Spinal cord (tissue), 10 donors: ENCODE measurements around the gene SCAND1. TPM values are rescaled to one million over a fixed set of nuclear protein-coding genes. Genes with fewer than 3 reads are reported as not detected.

Source experiments
- DNase-seq, 6 donors: peaks; one replicate each; pipeline versions ENCODE4 v3.0.0 to v3.0.0-alpha.2; 2013 to 2015; ENCODE audit warnings: low spot score in 6 of 6, low read depth in 4 of 6
- H3K27ac ChIP-seq: one replicate; pipeline ENCODE4 v1.5.1; 2013; ENCODE audit warnings: low read depth, low read length, control low read depth
- H3K27me3 ChIP-seq: one replicate; pipeline ENCODE4 v1.6.1; 2013; ENCODE audit warnings: low read length; ENCODE audit not compliant: control insufficient read depth, insufficient read depth
- H3K36me3 ChIP-seq: one replicate; pipeline ENCODE4 v1.6.1; 2013; ENCODE audit warnings: low read length; ENCODE audit not compliant: control insufficient read depth, insufficient read depth
- H3K4me1 ChIP-seq: one replicate; pipeline ENCODE4 v1.6.1; 2013; ENCODE audit warnings: low read length; ENCODE audit not compliant: control insufficient read depth, insufficient read depth
- H3K4me3 ChIP-seq: one replicate; pipeline ENCODE4 v1.5.1; 2013; ENCODE audit warnings: low read depth, low read length, control low read depth
- H3K9me3 ChIP-seq: one replicate; pipeline ENCODE4 v1.6.1; 2013; ENCODE audit warnings: low read length; ENCODE audit not compliant: control insufficient read depth, insufficient read depth
- WGBS: methylation state at CpG from one replicate; pipeline ENCODE4 v1.1.5; 2013; ENCODE audit warnings: missing lambda C conversion rate; ENCODE audit not compliant: insufficient coverage; 5-methylcytosine and 5-hydroxymethylcytosine counted together
- polyA plus RNA-seq, 2 donors: library from polyadenylated mRNA; unstranded; fragments of 120-200 nt; gene quantifications; one replicate each; pipeline ENCODE4 v1.2.1, GENCODE V29; 2013; ENCODE audit not compliant: insufficient read length in 2 of 2
- total RNA-seq, 2 donors: library from RNA; depleted of rRNA in 1 of 2; stranded (reverse); fragments of 120-200 nt in 1 of 2; fragments of >200 nt in 1 of 2; gene quantifications; one replicate each; pipeline versions ENCODE4 v1.2.3 to v1.2.4, GENCODE V29; 2013 to 2014
- donor health status: healthy.

The SCAND1 gene
- total and polyA plus RNA-seq, 4 donors = 22.3 to 80.6 (median 67.9) TPM

- no peak overlapping the region for H3K27ac ChIP-seq
- H3K4me1 ChIP-seq = no peaks in the 10 kb centered on the region
- H3K9me3 ChIP-seq = no peaks in the 10 kb centered on the region
- H3K36me3 ChIP-seq = peaks cover 22% of the 10 kb centered on the region
- no peaks in the 10 kb centered on the region for H3K27me3 ChIP-seq
- DNase-seq = peak in 1 of 6 donors; percentile 4
- no peak overlapping the region for H3K4me3 ChIP-seq
- WGBS = 43% methylated on average over 3 of the region's 4 CpGs
Measured at GRCh38 chr20:35912881-35913280, 41.4 kb downstream of the SCAND1 start.

- DNase-seq = no peak
- Histone ChIP-seq H3K27ac (no peak overlapping the region), H3K36me3 (peaks cover 6% of the 10 kb centered on the region), H3K27me3 (no peaks in the 10 kb centered on the region), H3K9me3 (no peaks in the 10 kb centered on the region), H3K4me1 (no peaks in the 10 kb centered on the region), H3K4me3 (no peak overlapping the region)
- WGBS = no CpG with 5 or more reads among the region's 3 CpGs
Measured at GRCh38 chr20:35910254-35910653, 44.0 kb downstream of the SCAND1 start.

GRCh38 chr20:35909796-35910195 lies 44.5 kb downstream of the SCAND1 start:
- no peaks in the 10 kb centered on the region for H3K4me1 ChIP-seq
- H3K27me3 ChIP-seq = no peaks in the 10 kb centered on the region
- H3K9me3 ChIP-seq = no peaks in the 10 kb centered on the region
- H3K4me3 ChIP-seq = no peak overlapping the region
- no CpG with 5 or more reads among the region's 1 CpG for WGBS
- DNase-seq = no peak
- peaks cover 6% of the 10 kb centered on the region for H3K36me3 ChIP-seq
- no peak overlapping the region for H3K27ac ChIP-seq

- no peaks in the 10 kb centered on the region for H3K4me1 ChIP-seq
- WGBS = 91% methylated on average over 1 of the region's 1 CpG
- DNase-seq = no peak
- no peaks in the 10 kb centered on the region for H3K9me3 ChIP-seq
- H3K4me3 ChIP-seq = no peak overlapping the region
- H3K27me3 ChIP-seq = no peaks in the 10 kb centered on the region
- no peak overlapping the region for H3K27ac ChIP-seq
- peaks cover 6% of the 10 kb centered on the region for H3K36me3 ChIP-seq
Measured at GRCh38 chr20:35909176-35909575, 45.1 kb downstream of the SCAND1 start.

- Histone ChIP-seq H3K36me3 (peaks cover 6% of the 10 kb centered on the region), H3K9me3 (no peaks in the 10 kb centered on the region), H3K27ac (no peak overlapping the region), H3K27me3 (no peaks in the 10 kb centered on the region), H3K4me3 (no peak overlapping the region), H3K4me1 (no peaks in the 10 kb centered on the region)
- DNase-seq = no peak
Measured at GRCh38 chr20:35908007-35908406, 46.3 kb downstream of the SCAND1 start.

- Histone ChIP-seq H3K9me3 (no peaks in the 10 kb centered on the region), H3K4me3 (no peak overlapping the region), H3K4me1 (no peaks in the 10 kb centered on the region), H3K27me3 (no peaks in the 10 kb centered on the region), H3K27ac (no peak overlapping the region), H3K36me3 (peaks cover 6% of the 10 kb centered on the region)
- no peak for DNase-seq
- 68% methylated on average over 5 of the region's 7 CpGs for WGBS
Measured at GRCh38 chr20:35907017-35907701, 47.1 kb downstream of the SCAND1 start.

GRCh38 chr20:35904982-35905663 lies 49.2 kb downstream of the SCAND1 start:
- DNase-seq = no peak
- no peaks in the 10 kb centered on the region for H3K9me3 ChIP-seq
- no peaks in the 10 kb centered on the region for H3K27me3 ChIP-seq
- WGBS = 100% methylated on average over 3 of the region's 4 CpGs
- H3K4me3 ChIP-seq = no peak overlapping the region
- H3K4me1 ChIP-seq = no peaks in the 10 kb centered on the region
- H3K36me3 ChIP-seq = no peaks in the 10 kb centered on the region
- H3K27ac ChIP-seq = no peak overlapping the region

- Histone ChIP-seq H3K36me3 (peaks cover 3% of the 10 kb centered on the region), H3K4me3 (no peak overlapping the region), H3K4me1 (no peaks in the 10 kb centered on the region), H3K27ac (no peak overlapping the region), H3K9me3 (no peaks in the 10 kb centered on the region), H3K27me3 (no peaks in the 10 kb centered on the region)
- no peak for DNase-seq
- 100% methylated on average over 1 of the region's 3 CpGs for WGBS
Measured at GRCh38 chr20:35903843-35904242, 50.5 kb downstream of the SCAND1 start.
